Peyer's patch (tissue), 4 donors: ENCODE measurements around the gene CTDNEP1.

Experiments
- CTCF ChIP-seq, 6 experiments: fragments of 450-650 bp in 4 of 6; fragments of 200-600 bp in 2 of 6; sonication (generic) in 1 of 6; IDR thresholded peaks; one replicate each; pipeline ENCODE4 v1.5.1; 2017 to 2019; ENCODE audit warnings: antibody characterized with exemption in 6 of 6, mild to moderate bottlenecking in 3 of 6, moderate library complexity in 1 of 6
- POLR2A ChIP-seq, 2 donors: fragments of 450-650 bp; IDR thresholded peaks; one replicate each; pipeline ENCODE4 v1.5.1; 2017; ENCODE audit warnings: antibody characterized with exemption in 2 of 2, mild to moderate bottlenecking in 2 of 2, moderate library complexity in 2 of 2

- no peak for TF ChIP-seq POLR2A (IDR thresholded peaks at IDR 0.05)
- TF ChIP-seq CTCF (IDR thresholded peaks at IDR 0.05), result no peak
Measured at GRCh38 chr17:7208027-7208571, 43.4 kb downstream of the CTDNEP1 start.
